ENCODE results near the gene MT1H.

Gene MT1H

GRCh38 chr16:56697456-56698155, 28.0 kb downstream of the MT1H start:
- TF ChIP-seq POLR2AphosphoS5 (IDR thresholded peaks at IDR 0.05; ENCODE audit: low read depth, low read length) = no peak
- TF ChIP-seq SIN3A (IDR thresholded peaks at IDR 0.05; ENCODE audit: borderline replicate concordance, insufficient read depth, low read length) = no peak
- TF ChIP-seq FOXP2 (optimal IDR thresholded peaks at IDR 0.05; ENCODE audit: borderline replicate concordance, extremely low read depth, extremely low read length, insufficient read depth) = no peak
- TF ChIP-seq REST (IDR thresholded peaks at IDR 0.05; ENCODE audit: insufficient read depth in 1 of 2, low read depth in 2 of 2, low read length in 2 of 2) = no peak
- no peak for TF ChIP-seq TAF1 (IDR thresholded peaks at IDR 0.05; ENCODE audit: borderline replicate concordance, insufficient read depth, low read length)

DNA sequence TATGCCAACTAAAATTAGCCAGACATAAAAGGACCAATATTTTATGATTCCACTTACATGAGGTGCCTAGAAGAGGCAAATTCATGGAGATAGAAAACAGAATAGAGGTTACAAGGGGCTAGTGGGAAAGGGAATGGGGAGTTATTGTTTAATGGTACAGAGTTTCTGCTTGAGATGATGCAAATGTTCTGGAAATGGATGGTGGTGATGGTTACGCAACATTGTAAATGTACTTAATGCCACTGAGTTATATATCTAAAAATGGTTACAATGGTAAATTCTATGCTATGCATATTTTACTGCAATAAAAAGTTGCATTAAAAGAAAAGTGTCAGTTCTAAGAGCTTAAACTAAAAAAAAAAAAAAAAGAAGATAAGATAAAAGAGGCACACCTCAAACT, 30.6 kb downstream of the MT1H start:
- no peak for TF ChIP-seq TAF1 (IDR thresholded peaks at IDR 0.05; ENCODE audit: borderline replicate concordance, insufficient read depth, low read length)
- TF ChIP-seq FOXP2 (optimal IDR thresholded peaks at IDR 0.05; ENCODE audit: borderline replicate concordance, extremely low read depth, extremely low read length, insufficient read depth) = no peak
- no peak for TF ChIP-seq POLR2AphosphoS5 (IDR thresholded peaks at IDR 0.05; ENCODE audit: low read depth, low read length)
- TF ChIP-seq REST (IDR thresholded peaks at IDR 0.05; ENCODE audit: insufficient read depth in 1 of 2, low read depth in 2 of 2, low read length in 2 of 2) = no peak
- no peak for TF ChIP-seq SIN3A (IDR thresholded peaks at IDR 0.05; ENCODE audit: borderline replicate concordance, insufficient read depth, low read length)

DNA sequence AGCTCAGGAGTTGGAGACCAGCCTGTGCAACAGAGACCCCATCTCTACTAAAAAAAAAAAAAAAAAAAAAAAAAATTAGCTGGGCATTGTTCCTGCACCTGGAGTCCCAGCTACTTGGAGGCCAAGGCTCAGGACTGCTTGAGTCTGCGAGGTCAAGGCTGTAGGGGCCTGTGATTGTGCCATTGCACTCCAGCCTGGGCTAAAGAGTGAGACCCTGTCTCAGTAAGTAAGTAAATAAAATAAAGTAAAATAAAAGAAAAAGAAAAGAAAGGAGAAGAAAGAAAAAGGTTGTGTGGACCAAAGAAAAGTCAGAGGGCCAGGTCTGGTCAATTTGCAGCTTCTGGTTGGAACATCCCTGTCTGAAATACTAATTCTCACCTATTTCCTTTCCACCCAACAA, 31.0 kb downstream of the MT1H start:
- TF ChIP-seq FOXP2 (optimal IDR thresholded peaks at IDR 0.05; ENCODE audit: borderline replicate concordance, extremely low read depth, extremely low read length, insufficient read depth) (no peak), SIN3A (IDR thresholded peaks at IDR 0.05; ENCODE audit: borderline replicate concordance, insufficient read depth, low read length) (no peak), REST (IDR thresholded peaks at IDR 0.05; ENCODE audit: insufficient read depth in 1 of 2, low read depth in 2 of 2, low read length in 2 of 2) (no peak), TAF1 (IDR thresholded peaks at IDR 0.05; ENCODE audit: borderline replicate concordance, insufficient read depth, low read length) (no peak), POLR2AphosphoS5 (IDR thresholded peaks at IDR 0.05; ENCODE audit: low read depth, low read length) (no peak)

GRCh38 chr16:56701534-56701933, 31.9 kb downstream of the MT1H start:
- TF ChIP-seq TAF1 (IDR thresholded peaks at IDR 0.05; ENCODE audit: borderline replicate concordance, insufficient read depth, low read length) (no peak), POLR2AphosphoS5 (IDR thresholded peaks at IDR 0.05; ENCODE audit: low read depth, low read length) (no peak), FOXP2 (optimal IDR thresholded peaks at IDR 0.05; ENCODE audit: borderline replicate concordance, extremely low read depth, extremely low read length, insufficient read depth) (no peak), SIN3A (IDR thresholded peaks at IDR 0.05; ENCODE audit: borderline replicate concordance, insufficient read depth, low read length) (no peak), REST (IDR thresholded peaks at IDR 0.05; ENCODE audit: insufficient read depth in 1 of 2, low read depth in 2 of 2, low read length in 2 of 2) (no peak)

Data from PFSK-1 (cell line).